A172 (cell line): ENCODE data around the gene DSE. TPM values are rescaled to one million over a fixed set of nuclear protein-coding genes. Genes with fewer than 3 reads are reported as not detected.
A peak's percentile ranks its signal among the peaks of the same experiment; 100 is the strongest.
"Not testable (repeated sequence)": the region's sequence is repeated elsewhere in the genome, so short reads cannot be mapped to it uniquely, and the experiment has no call there.

Experiments
- DNase-seq: peaks from one replicate; pipeline ENCODE4 v3.0.0-alpha.2; 2015; ENCODE audit warnings: low spot score
- total RNA-seq: library from RNA; depleted of rRNA; stranded (reverse); fragments of >200 nt; shearing (Covaris generic); gene quantifications from 2 replicates; pipeline ENCODE4 v1.2.3, GENCODE V29; 2014; rRNA removed

DSE gene
- total RNA-seq: 32.0 and 40.8 TPM in 2 replicates

DNA sequence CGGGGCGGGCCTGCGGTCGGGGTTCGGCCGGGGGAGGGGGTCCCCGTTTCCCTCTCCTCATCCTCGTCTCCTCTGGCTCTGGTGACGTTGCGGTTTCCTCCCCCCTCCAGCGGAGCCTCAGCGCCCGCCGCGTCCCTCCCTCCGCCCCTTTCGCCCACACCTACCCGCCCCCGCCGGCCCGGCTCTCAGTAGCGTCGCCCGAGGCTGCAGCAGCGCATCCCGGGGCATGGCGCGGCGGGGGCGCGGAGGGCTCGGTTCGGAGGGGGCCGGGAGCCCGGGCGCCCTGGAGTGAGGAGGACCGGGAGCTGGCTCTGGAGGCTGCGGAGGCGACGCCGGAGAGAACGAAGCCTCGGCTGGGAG, at the start of gene DSE:
Gene DSE (plus strand): TSS at position 188 of the 360 bp plus-strand sequence. CDS start 28,304 bp downstream, outside the sequence.
- DNase-seq: peak; percentile 78

DNA sequence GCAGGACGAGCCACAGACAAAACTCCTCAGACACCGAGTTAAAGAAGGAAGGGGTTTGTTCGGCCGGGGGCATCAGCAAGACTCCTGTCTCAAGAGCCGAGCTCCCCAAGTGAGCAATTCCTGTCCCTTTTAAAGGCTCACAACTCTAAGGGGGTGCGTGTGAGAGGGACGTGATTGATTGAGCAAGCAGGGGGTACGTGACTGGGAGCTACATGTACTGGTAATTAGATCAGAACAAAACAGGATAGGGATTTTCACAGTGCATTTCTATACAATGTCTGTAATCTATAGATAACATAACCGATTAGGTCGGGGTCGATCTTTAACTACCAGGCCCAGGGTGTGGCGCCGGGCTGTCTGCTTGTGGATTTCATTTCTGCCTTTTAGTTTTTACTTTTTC, 48.8 kb upstream of the DSE start:
- not testable (repeated sequence) for DNase-seq

DNA sequence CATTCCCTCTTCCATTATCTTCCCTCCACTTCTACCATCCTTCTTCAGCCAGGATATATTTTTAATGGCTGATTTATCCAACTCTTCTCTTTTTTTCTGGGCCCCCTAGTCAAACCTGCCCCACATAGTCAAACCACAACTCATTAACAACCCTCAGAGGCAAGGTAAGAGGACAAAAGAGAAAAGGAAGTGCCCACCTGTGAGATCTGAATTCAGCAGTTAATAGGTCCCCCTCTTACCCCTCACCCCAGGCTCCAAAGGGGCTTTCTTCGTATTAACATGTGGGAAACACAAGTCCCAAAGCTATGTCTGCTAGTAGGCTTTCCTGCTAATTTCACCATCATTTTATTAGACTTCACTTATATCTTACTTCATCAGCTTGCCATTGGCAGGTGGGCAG, 46.9 kb upstream of the DSE start:
- no peak for DNase-seq

DNA sequence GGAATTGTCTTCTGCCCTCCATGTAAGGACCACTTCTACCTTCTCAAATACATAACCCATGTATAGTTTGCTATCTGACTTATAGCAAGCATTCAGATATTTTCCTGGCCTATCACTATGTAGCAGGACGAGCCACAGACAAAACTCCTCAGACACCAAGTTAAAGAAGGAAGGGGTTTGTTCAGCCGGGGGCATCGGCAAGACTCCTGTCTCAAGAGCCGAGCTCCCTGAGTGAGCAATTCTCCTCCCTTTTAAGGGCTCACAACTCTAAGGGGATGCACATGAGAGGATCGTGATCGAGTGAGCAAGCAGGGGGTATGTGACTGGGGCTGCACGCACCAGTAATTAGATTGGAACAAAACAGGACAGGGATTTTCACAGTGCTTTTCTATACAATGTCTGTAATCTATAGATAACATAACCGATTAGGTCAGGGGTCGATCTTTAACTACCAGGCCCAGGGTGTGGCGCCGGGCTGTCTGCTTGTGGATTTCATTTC, 45.1 kb upstream of the DSE start:
- not testable (repeated sequence) for DNase-seq

DNA sequence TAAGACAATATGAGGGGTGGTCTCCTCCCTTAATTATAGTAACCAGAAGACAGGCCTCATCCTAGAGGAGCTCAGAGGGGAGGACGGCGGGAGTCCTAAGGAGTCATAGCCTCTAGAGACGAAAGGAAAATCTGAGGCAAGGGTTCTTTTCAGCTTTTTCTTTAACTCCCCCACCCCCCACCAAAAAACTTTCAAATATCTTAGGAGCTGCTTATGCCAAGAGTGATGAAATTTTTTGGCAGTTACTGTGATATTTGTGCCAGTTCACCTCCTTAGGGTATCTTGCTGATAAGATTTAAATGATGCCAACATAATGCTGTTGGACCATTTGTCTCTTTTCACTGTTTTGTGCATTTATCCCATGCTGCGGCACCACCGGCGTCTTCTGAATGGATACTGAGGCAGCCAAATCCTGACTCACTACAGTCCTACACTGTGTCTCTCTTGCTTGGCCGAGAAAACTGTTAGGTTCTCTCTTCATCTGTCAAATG, 44.5 kb upstream of the DSE start:
- no peak for DNase-seq

DNA sequence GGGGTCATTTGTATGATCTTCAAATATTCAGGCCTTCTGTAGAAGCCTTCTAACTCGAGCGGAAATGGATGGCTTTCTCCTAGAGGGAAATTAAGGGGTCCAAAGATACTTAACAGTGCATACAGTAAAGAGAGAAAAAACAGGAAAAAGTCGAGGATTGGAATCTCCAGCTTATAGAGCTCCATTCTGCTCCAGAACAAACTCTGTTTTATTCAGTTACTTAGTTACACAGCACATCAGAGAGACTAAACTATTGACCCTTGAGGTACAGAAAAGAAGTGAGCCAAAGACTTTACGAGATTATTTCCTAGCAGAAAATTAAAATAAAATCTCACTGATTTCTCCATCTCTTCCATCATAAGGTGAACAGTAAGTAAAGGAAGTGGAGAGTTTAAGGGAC, 43.8 kb upstream of the DSE start:
- no peak for DNase-seq

DNA sequence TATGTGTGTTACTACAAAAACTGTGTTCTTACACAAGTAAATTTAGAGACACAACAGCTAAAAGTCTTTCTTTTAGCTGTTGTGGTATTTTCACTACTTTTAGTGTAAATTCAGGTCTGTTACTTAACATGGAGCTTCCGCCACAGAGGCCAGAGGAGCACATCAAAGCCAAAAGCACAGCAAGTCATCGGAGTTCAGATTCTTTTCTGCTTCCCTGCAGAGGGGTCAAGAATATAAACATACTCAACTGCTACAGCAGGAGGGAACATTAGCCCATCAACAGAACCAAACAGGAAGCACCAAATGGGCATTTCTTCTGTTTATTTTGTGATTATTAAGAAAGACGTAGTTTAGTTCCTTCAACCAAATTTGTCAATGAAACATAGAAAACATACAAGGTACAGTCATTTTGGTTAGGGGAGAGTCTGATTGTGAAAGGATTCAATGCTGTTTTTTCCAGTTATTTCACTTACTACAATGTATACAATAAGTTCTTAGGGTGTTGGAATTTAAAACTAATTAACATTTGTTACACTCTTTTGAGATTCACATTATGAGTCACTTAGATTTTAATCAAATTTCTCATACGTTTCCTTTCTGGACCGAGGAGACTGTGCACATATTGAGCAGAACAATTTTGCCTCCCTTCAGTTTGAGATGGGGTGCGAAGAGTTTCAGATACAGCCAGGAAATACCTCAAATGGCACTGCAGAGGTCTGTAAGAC, 42.8 kb upstream of the DSE start:
- DNase-seq: no peak

DNA sequence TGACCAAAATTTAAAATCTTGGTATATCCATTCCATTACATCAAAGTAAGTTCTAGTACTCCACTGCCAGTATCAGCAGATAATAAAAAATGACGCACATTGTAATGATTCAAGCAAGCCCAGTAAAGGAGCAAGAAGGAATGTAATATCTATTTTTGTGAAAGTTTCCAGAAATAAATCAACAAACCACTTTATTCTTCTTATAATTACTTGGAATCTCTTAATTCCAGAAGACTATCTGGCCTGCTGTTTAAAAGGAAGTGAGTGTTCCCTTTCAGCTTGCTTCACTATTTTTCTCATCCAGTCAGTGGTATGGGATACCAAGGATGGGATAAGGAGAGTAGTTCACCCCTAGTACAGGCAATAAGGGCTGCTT, 42.2 kb upstream of the DSE start:
- peak; percentile 10 for DNase-seq

DNA sequence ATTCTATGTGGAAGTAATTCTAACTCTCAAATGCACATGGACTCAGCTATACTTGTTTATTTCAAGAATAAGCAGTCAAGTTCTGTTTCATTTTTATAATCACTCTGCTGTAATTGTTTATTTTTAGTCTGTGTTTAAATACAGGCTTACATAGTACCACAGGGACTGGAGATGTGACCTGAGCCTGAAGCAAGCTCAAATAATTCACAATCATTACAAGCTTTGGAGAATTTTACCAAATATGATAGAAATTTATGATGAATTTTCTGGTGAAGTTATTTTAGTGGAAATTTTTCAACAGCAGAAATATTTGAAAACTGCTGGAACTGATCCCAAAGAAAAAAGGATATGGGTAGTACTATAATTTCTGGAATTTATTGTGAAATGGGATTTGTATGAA, 41.6 kb upstream of the DSE start:
- DNase-seq: no peak

DNA sequence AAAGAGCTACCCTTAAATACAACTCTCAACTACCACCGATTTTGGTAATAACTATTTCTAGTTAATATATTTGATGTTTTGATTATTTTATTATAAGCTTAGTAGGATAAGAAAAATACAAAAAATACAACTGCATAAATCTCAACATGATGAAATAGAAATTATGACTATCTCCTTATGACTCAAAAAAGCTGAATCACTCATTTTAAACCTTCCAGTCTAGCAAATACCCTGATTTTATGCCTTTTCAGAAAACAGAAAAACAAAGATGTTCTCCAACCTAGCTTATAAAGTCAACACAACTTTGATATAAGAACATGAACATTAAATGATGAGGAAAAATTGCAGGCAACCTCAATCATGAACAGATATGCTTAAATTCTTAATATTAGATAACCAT, 40.2 kb upstream of the DSE start:
- no peak for DNase-seq

DNA sequence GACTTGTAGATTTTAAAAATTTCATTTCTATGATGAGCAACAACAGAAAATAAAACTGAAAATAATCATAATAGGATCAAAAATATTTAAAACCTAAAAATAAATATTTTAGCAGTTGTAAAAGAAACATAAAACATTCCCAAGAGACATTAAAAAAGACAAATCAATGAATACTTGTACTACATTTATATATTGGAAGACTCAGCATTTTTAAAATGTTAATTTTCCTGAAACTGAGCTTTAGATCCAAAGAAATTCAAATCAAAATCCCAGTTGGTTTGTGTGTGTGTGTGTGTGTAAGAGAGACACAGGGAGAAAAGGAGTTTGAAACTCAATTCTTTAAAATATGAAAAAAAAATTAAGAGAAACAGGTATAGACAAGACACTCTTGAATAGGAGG, 38.7 kb upstream of the DSE start:
- no peak for DNase-seq

DNA sequence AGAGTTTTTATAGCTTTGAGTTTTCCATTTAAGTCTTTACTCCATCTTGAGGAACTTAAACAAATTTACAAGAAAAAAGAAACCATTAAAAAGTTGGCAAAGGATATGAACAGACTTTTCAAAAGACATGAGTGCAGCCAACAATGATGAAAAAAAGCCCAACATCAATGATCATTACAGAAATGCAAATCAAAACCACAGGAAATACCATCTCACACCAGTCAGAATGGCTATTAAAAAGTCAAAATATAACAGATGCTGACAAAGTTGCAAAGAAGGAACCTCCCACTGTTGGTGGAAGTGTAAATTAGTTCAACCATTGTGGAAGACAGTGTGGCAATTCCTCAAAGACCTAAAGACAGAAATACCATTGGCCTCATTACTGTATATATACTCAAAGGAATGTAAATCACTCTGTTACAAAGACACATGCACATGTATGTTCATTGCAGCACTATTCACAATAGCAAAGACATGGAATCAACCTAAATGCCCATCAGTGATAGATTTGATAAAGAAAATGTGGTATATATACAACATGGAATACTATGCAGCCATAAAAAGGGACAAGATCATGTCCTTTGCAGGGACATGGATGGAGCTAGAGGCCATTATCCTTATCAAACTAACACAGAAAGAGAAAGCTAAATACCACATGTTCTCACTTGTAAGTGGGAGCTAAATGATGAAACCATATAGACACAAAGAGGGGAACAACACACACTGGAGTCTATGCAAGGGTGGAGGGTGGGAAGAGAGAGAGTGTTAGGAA, 35.9 kb upstream of the DSE start:
- DNase-seq: not testable (repeated sequence)

DNA sequence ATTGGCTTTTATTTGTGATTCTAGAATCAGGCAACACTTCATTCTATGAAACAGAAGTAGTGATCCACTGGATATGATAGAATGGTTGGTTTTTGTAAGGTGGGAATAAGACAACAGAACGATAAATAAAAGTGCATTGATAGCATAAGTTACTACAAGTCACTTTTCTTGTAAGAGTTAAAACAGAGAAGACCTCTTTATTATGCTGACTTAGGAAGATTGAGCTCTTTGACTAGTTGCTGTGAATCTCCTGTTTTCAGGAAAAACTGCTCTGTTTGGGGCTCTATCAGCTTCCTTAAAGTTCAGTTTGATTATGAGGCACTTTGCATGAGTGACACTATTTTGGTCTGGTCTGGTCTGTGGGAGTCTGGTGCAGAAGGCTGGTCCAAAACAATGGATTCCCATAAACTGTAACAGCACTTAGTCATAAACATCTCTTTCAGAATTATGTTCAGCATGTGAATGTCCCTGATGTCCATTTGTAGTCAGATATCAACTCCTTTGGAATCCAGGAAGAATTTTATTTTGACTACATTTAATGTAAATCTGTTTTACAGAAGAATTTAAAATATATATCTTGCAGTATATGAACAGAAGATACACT, 35.0 kb upstream of the DSE start:
- DNase-seq: no peak

DNA sequence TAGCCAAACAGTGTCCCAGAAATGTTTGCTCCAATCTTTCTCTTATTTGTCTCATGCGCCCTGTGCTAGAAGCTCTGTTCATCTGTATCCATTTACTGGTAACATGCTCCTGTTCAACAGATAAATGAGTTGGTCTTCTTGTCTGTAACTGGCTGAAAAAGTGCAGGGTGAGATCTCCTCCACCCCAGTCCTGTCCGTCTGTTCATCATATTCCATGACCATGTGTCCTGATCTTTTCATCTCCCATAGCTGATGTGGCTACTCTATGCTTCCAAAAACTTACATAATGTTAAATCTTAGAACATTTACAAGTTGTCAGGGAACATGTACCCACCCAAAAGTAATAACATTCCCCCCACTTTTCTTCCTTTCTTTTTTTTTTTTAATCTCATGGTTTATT, 31.8 kb upstream of the DSE start:
- DNase-seq: no peak

DNA sequence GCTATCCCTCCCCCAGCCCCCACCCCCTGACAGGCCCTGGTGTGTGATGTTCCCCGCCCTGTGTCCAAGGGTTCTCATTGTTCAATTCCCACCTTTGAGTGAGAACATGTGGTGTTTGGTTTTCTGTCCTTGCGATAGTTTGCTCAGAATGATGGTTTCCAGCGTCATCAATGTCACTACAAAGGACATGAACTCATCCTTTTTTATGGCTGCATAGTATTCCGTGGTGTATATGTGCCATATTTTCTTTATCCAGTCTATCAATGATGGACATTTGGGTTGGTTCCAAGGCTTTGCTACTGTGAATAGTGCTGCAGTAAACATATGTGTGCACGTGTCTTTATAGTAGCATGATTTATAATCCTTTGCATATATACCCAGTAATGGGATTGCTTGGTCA, 30.1 kb upstream of the DSE start:
- not testable (repeated sequence) for DNase-seq

DNA sequence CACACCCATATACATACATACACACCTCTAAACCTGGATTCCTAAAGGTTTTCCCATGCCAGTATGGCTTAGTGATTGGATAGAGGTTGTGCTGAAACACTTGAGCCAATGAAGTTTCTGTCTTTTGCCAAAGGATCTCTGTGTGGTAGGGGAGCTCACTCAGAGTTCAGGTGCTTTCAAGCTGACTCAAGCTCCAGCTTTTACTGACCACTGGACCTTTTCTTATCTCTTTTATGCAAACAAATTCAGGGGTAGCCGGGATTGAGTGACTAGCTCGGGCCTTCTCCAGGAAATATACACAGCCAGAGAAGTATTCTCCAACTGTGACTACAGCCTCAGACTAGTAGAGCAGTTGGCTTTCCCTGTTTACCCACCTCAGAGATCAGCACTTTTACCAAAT, 21.5 kb upstream of the DSE start:
- DNase-seq: no peak

DNA sequence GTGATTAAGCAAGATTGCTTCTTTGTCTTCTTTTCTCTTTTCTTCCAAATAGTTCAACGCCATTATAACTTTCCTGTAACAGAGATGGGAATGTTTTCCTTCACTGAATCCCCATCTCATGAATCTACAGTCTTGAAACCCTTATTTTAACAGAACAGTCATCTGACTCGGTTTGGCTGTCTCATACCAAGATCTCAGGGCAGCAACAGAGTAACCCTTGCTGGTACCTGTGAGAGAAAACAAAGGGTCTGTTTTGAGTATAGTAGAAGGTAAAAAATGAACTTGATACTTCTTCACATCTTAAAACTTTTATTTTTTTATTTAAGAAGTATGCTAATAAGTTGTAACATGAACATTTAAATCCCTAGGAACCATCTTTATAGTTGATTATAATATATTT, 19.6 kb upstream of the DSE start:
- no peak for DNase-seq

DNA sequence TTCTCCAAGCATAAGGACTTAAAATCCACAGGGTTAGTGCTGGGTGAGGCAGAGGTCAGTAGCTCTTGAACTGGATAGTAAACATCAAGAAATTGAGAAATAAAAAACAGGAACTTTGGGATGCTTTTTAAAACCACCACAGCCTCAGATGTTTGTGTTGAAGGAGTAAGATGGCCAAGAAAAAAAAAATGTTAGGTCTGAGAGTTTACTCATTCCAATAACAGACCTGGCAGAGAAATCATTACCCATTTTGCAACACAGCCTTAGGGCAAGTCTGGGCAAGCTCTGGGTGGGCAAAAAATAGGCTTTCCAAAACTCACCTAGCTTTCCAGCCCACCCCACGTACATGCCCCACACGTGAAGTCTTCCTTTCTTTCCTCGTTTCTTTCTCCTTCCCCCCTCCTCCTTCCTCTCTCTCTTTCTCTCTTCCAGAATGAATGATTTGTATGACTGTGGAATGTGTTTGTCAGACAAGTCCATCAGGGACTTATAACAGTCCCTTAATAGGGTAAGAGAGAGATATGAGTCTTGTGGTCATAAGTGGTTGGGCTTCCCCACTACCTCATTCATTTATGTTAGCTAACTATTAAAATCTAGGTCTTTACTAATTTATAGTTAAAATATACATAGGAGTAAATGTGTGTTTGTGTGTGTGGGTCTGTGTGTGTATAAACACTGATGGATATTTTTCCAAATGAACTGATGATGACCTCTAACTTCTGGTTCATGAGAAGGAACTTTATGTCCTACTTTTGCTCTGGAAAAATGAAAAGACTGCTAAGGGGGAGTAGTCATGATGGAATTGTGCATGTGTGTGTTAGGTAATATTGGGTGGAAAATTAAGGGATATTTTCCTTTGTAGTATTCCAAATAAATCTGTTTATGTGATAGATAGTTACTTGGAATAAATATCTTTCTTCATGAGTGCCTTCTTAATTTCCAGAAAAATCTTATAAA, 18.0 kb upstream of the DSE start:
- no peak for DNase-seq

DNA sequence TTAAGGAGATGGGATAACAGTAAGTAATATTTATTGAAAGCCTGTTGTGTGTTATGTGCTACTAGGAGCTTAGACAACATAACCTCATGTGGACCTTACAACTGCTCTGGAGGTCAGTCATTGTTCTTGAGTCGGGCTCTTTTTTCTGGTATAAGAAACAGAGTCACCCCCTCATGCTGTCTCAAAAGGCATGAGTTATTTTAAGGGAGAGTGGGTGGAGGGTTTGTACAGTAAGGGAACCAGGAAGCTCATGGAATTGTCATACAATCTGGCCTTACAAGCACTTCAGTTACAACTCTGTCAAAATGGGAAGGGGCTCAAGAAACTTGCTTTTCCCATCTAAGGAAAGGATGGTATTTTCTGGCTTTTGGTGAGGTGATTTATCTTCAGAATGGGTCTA, 16.5 kb upstream of the DSE start:
- no peak for DNase-seq

DNA sequence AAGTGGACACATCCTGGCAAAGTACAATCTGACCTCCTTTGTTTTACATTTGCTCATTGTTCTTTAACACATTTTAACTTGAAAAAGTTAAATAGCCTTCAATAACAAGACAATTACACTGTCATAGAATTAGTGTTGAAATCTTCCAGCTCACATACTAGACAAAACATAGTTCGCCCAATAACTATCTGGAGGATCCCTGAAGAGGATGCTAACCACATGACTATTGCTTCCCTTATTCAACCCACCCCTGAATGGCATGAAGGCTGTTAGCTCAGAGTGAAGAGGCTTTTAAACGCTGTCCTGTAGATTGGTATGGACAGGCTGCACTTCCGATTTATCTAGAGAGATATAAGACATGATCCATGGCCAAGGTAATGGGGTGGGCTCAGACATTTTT, 15.0 kb upstream of the DSE start:
- DNase-seq: no peak

DNA sequence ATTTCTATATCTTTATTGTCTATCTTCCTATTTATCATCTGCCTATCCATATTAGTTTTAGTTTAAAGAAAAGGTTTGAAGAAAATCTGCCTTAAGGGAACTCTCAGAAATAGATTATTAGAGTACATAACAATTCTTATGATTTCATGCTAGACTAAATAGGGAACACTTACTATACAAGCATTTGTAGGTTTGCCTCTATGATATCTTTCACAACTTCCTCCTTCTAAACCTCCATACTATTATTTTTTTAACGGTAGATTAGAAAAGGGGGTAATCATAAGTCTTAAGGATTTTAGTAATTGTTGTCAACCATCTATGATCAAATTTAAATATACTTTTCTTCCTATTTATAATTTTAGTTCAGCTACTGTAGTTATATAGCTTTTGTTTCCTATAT, 11.6 kb upstream of the DSE start:
- DNase-seq: no peak

DNA sequence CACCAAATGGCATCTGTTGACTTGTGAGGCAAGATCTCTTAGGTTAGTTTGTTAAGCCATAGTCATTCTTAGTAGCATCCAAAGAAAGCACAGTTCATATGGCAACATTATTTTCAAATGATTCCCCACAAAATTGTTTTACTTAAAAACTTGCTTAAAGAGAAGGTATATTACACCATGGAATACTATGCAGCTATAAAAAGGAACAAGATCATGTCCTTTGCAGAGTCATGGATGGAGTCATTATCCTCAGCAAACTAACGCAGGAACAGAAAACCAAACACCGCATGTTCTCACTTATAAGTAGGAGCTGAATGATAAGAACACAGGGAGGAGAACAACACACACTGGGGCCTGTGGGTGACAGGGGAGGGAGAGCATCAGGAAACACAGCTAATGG, 10.9 kb upstream of the DSE start:
- no peak for DNase-seq
